SK-N-SH treated with all-trans-retinoic acid at 6 μM for 48 hours (cell line): Measurements from ENCODE around the gene ZNF185.

Source experiments
- ESRRG ChIP-seq: fragments of 250-450 bp; sonication (Bioruptor Pico); IDR thresholded peaks from 2 replicates; pipeline ENCODE4 v1.6.1; 2021; ENCODE audit warnings: mild to moderate bottlenecking
- GLIS3 ChIP-seq: fragments of 250-450 bp; sonication (Bioruptor Pico); IDR thresholded peaks from 2 replicates; pipeline ENCODE4 v1.5.0; 2020; ENCODE audit warnings: mild to moderate bottlenecking, moderate library complexity
- ISL1 ChIP-seq: fragments of 250-450 bp; sonication (Bioruptor Pico); IDR thresholded peaks from 2 replicates; pipeline ENCODE4 v2.1.2; 2022; ENCODE audit warnings: mild to moderate bottlenecking, moderate library complexity
- SNAI2 ChIP-seq: fragments of 250-450 bp; sonication (Bioruptor Pico); IDR thresholded peaks from 2 replicates; pipeline ENCODE4 v1.5.0; 2020; ENCODE audit warnings: mild to moderate bottlenecking, moderate library complexity
- ZFP3 ChIP-seq: fragments of 250-450 bp; sonication (Bioruptor Pico); IDR thresholded peaks from 2 replicates; pipeline ENCODE4 v1.5.0; 2020; ENCODE audit warnings: mild to moderate bottlenecking, moderate library complexity
- ZFP30 ChIP-seq: fragments of 450-650 bp; formaldehyde crosslinking; IDR thresholded peaks from 2 replicates; pipeline ENCODE4 v1.5.0; 2022; ENCODE audit warnings: mild to moderate bottlenecking, moderate library complexity
- ZNF565 ChIP-seq: fragments of 450-650 bp; formaldehyde crosslinking; conservative IDR thresholded peaks from 2 replicates; pipeline ENCODE4 v1.5.0; 2020; ENCODE audit warnings: low read depth, mild to moderate bottlenecking, moderate library complexity

DNA sequence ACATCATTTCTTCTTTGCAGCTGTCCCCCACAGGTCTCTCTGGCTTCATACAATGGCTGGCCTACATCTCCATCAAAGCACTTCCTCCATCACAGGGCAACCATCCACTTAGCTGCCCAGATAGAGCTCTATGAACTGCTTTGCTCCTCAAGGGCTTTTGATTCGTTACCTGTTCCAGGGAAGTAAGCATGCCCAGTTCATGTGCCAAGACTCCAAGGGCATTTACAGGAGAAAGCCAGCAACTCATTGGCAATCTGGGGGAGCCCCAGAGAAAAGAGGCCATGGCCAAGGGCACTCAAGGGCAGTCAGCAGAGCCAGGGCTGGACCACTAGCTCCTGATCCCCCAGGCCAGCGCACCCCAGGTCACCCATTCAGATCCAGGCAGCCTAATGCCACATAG lies 24.5 kb upstream of the ZNF185 start:
- TF ChIP-seq ISL1 (CRISPR knock-in tag), result no peak
- TF ChIP-seq ZFP3 (CRISPR knock-in tag), result no peak
- no peak for TF ChIP-seq ZNF565 (CRISPR knock-in tag)
- no peak for TF ChIP-seq ZFP30
- no peak for TF ChIP-seq SNAI2 (CRISPR knock-in tag)
- no peak for TF ChIP-seq ESRRG (CRISPR knock-in tag)
- no peak for TF ChIP-seq GLIS3 (CRISPR knock-in tag)
